HEK293 (cell line): ENCODE results near the gene NGF.

Experiments
- CTCF ChIA-PET: fragments of 350-600 bp; formaldehyde crosslinking; extraction: SDS; loops from one replicate; lab custom pipeline; 2021; ENCODE audit warnings: antibody characterized with exemption; lab: Yijun Ruan, JAX
- POLR2A ChIA-PET: fragments of 300-600 bp; formaldehyde crosslinking; extraction: SDS; loops from one replicate; lab custom pipeline; 2020; ENCODE audit warnings: antibody characterized with exemption, inconsistent platforms; lab: Yijun Ruan, JAX
- H3K27ac ChIP-seq: fragments of 200-500 bp; sonication (Bioruptor generic); 2 replicates; pipeline ENCODE4 v1.5.1; 2014; ENCODE audit warnings: low read depth, low read length, control low read depth, inconsistent platforms; ENCODE audit errors: extremely low read depth
- H3K36me3 ChIP-seq, 2 experiments: fragments of 200-500 bp in 1 of 2; sonication (Bioruptor generic) in 1 of 2; 1 replicate in 1 of 2; 2 replicates in 1 of 2; pipeline ENCODE4 v1.5.1; 2014 to 2017; ENCODE audit warnings: inconsistent platforms in 2 of 2, low read length in 2 of 2; ENCODE audit not compliant: control insufficient read depth in 2 of 2, insufficient read depth in 1 of 2
- H3K4me1 ChIP-seq: fragments of 200-500 bp; sonication (Bioruptor generic); 2 replicates; pipeline ENCODE4 v1.5.1; 2014; ENCODE audit warnings: mild to moderate bottlenecking, low read length, inconsistent platforms; ENCODE audit not compliant: control insufficient read depth, insufficient read depth
- H3K4me3 ChIP-seq: 2 replicates; pipeline ENCODE4 v1.5.1; 2011; ENCODE audit warnings: low read depth, mild to moderate bottlenecking, control low read depth, low read length, moderate library complexity
- H3K9me3 ChIP-seq: fragments of 200-500 bp; sonication (Bioruptor generic); 2 replicates; pipeline ENCODE4 v1.5.1; 2014; ENCODE audit warnings: low read depth, low read length, inconsistent platforms; ENCODE audit not compliant: control insufficient read depth, insufficient read depth
- KLF10 ChIP-seq: fragments of 450-650 bp; IDR thresholded peaks from 2 replicates; pipeline ENCODE4 v1.5.1; 2018; ENCODE audit warnings: missing biosample characterization, mild to moderate bottlenecking, missing genetic modification characterization
- KLF7 ChIP-seq: fragments of 450-650 bp; formaldehyde crosslinking; IDR thresholded peaks from 2 replicates; pipeline ENCODE4 v1.5.1; 2016; ENCODE audit warnings: missing biosample characterization, missing genetic modification characterization, borderline replicate concordance
- MEIS1 ChIP-seq: sonication (generic); formaldehyde crosslinking; IDR thresholded peaks from 2 replicates; pipeline ENCODE4 v1.8.1; 2022; ENCODE audit warnings: missing genetic modification reagents, mild to moderate bottlenecking, borderline replicate concordance
- ZBTB20 ChIP-seq: fragments of 450-650 bp; formaldehyde crosslinking; IDR thresholded peaks from 2 replicates; pipeline ENCODE4 v1.5.1; 2016; ENCODE audit warnings: missing biosample characterization, missing genetic modification characterization
- ZFP41 ChIP-seq: fragments of 450-650 bp; formaldehyde crosslinking; IDR thresholded peaks from 2 replicates; pipeline ENCODE4 v1.5.1; 2016; ENCODE audit warnings: missing biosample characterization, missing genetic modification characterization, borderline replicate concordance
- ZIC2 ChIP-seq: fragments of 450-650 bp; formaldehyde crosslinking; IDR thresholded peaks from 2 replicates; pipeline ENCODE4 v1.5.1; 2016; ENCODE audit warnings: missing biosample characterization, missing genetic modification characterization
- ZNF140 ChIP-seq: fragments of 450-650 bp; formaldehyde crosslinking; IDR thresholded peaks from 2 replicates; pipeline ENCODE4 v1.5.1; 2016; ENCODE audit warnings: missing biosample characterization, missing genetic modification characterization
- ZNF16 ChIP-seq: fragments of 450-650 bp; formaldehyde crosslinking; IDR thresholded peaks from 2 replicates; pipeline ENCODE4 v1.5.1; 2016; ENCODE audit warnings: low read depth, missing biosample characterization, missing genetic modification characterization
- ZNF19 ChIP-seq: fragments of 450-650 bp; formaldehyde crosslinking; IDR thresholded peaks from 2 replicates; pipeline ENCODE4; 2016; ENCODE audit warnings: missing biosample characterization, missing genetic modification characterization, low read depth
- ZNF221 ChIP-seq: fragments of 450-650 bp; formaldehyde crosslinking; IDR thresholded peaks from 2 replicates; pipeline ENCODE4 v1.5.1; 2017; ENCODE audit warnings: missing biosample characterization, missing genetic modification characterization, borderline replicate concordance
- ZNF26 ChIP-seq: fragments of 450-650 bp; formaldehyde crosslinking; IDR thresholded peaks from 2 replicates; pipeline ENCODE4 v1.5.1; 2016; ENCODE audit warnings: missing biosample characterization, missing genetic modification characterization
- ZNF292 ChIP-seq: fragments of 450-650 bp; formaldehyde crosslinking; IDR thresholded peaks from 2 replicates; pipeline ENCODE4 v1.5.1; 2016; ENCODE audit warnings: low read depth, missing biosample characterization, missing genetic modification characterization, borderline replicate concordance
- ZNF433 ChIP-seq: fragments of 450-650 bp; formaldehyde crosslinking; IDR thresholded peaks from 2 replicates; pipeline ENCODE4 v1.5.1; 2016; ENCODE audit warnings: missing biosample characterization, missing genetic modification characterization, low read depth
- ZNF610 ChIP-seq: fragments of 450-650 bp; formaldehyde crosslinking; IDR thresholded peaks from 2 replicates; pipeline ENCODE4 v1.5.1; 2016; ENCODE audit warnings: missing biosample characterization, missing genetic modification characterization, borderline replicate concordance
- ZNF76 ChIP-seq: fragments of 450-650 bp; formaldehyde crosslinking; IDR thresholded peaks from 2 replicates; pipeline ENCODE4; 2016; ENCODE audit warnings: low read depth, missing biosample characterization, missing genetic modification characterization, borderline replicate concordance
- ZNF837 ChIP-seq: fragments of 450-650 bp; formaldehyde crosslinking; IDR thresholded peaks from 2 replicates; pipeline ENCODE4 v1.5.1; 2016; ENCODE audit warnings: missing biosample characterization, missing genetic modification characterization
- ZSCAN30 ChIP-seq: fragments of 450-650 bp; IDR thresholded peaks from 2 replicates; pipeline ENCODE4 v1.5.1; 2018; ENCODE audit warnings: missing biosample characterization, mild to moderate bottlenecking, missing genetic modification characterization, moderate library complexity
- TF ChIP-seq, protein P1 (sequence below): fragments of 450-650 bp; formaldehyde crosslinking; IDR thresholded peaks from 2 replicates; pipeline ENCODE4 v1.5.1; 2017; ENCODE audit warnings: missing biosample characterization, missing genetic modification characterization
- TF ChIP-seq, protein P2 (sequence below): fragments of 450-650 bp; formaldehyde crosslinking; IDR thresholded peaks from 2 replicates; pipeline ENCODE4 v1.5.1; 2016; ENCODE audit warnings: missing biosample characterization, missing genetic modification characterization
- TF ChIP-seq, protein P3 (sequence below): fragments of 450-650 bp; formaldehyde crosslinking; IDR thresholded peaks from 2 replicates; pipeline ENCODE4 v1.5.1; 2017; ENCODE audit warnings: missing biosample characterization, missing genetic modification characterization

Gene NGF

GRCh38 chr1:115239426-115239825, 98.6 kb downstream of the NGF start:
- CTCF ChIA-PET = interaction anchor here (1.1 kb wide), 1 partner anchor 9 kb away, joined by 3 read pairs; no protein-coding TSS in a partner anchor
- Histone ChIP-seq H3K9me3 (no peaks in the 10 kb centered on the region), H3K4me1 (no peaks in the 10 kb centered on the region), H3K36me3 (no peaks in the 10 kb centered on the region), H3K4me3 (no peak overlapping the region), H3K27ac (no peak overlapping the region)
- TF ChIP-seq, protein P1, sequence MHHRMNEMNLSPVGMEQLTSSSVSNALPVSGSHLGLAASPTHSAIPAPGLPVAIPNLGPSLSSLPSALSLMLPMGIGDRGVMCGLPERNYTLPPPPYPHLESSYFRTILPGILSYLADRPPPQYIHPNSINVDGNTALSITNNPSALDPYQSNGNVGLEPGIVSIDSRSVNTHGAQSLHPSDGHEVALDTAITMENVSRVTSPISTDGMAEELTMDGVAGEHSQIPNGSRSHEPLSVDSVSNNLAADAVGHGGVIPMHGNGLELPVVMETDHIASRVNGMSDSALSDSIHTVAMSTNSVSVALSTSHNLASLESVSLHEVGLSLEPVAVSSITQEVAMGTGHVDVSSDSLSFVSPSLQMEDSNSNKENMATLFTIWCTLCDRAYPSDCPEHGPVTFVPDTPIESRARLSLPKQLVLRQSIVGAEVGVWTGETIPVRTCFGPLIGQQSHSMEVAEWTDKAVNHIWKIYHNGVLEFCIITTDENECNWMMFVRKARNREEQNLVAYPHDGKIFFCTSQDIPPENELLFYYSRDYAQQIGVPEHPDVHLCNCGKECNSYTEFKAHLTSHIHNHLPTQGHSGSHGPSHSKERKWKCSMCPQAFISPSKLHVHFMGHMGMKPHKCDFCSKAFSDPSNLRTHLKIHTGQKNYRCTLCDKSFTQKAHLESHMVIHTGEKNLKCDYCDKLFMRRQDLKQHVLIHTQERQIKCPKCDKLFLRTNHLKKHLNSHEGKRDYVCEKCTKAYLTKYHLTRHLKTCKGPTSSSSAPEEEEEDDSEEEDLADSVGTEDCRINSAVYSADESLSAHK (tag by site-specific recombination) = no peak
- TF ChIP-seq ZIC2 (tag by site-specific recombination) = 0 out of 2 replicates have a peak, but pooled peaks have one; percentile 25
- POLR2A ChIA-PET = no interaction called here

- ChIA-PET POLR2A (no interaction called here), CTCF (no interaction called here)
- Histone ChIP-seq H3K27ac (no peak overlapping the region), H3K4me3 (no peak overlapping the region), H3K4me1 (no peaks in the 10 kb centered on the region), H3K9me3 (no peaks in the 10 kb centered on the region), H3K36me3 (no peaks in the 10 kb centered on the region)
- TF ChIP-seq KLF10 (tag by site-specific recombination) = no peak
- no peak for TF ChIP-seq ZNF19 (tag by site-specific recombination)
- no peak for TF ChIP-seq KLF7 (tag by site-specific recombination)
- TF ChIP-seq, protein P2, sequence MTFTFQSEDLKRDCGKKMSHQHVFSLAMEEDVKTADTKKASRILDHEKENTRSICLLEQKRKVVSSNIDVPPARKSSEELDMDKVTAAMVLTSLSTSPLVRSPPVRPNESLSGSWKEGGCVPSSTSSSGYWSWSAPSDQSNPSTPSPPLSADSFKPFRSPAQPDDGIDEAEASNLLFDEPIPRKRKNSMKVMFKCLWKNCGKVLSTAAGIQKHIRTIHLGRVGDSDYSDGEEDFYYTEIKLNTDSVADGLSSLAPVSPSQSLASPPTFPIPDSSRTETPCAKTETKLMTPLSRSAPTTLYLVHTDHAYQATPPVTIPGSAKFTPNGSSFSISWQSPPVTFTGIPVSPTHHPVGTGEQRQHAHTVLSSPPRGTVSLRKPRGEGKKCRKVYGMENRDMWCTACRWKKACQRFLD (tag by site-specific recombination) = no peak
- no peak for TF ChIP-seq ZNF433 (tag by site-specific recombination)
- no peak for TF ChIP-seq ZNF610
Observed at GRCh38 chr1:115239148-115239422, 99.0 kb downstream of the NGF start.

DNA sequence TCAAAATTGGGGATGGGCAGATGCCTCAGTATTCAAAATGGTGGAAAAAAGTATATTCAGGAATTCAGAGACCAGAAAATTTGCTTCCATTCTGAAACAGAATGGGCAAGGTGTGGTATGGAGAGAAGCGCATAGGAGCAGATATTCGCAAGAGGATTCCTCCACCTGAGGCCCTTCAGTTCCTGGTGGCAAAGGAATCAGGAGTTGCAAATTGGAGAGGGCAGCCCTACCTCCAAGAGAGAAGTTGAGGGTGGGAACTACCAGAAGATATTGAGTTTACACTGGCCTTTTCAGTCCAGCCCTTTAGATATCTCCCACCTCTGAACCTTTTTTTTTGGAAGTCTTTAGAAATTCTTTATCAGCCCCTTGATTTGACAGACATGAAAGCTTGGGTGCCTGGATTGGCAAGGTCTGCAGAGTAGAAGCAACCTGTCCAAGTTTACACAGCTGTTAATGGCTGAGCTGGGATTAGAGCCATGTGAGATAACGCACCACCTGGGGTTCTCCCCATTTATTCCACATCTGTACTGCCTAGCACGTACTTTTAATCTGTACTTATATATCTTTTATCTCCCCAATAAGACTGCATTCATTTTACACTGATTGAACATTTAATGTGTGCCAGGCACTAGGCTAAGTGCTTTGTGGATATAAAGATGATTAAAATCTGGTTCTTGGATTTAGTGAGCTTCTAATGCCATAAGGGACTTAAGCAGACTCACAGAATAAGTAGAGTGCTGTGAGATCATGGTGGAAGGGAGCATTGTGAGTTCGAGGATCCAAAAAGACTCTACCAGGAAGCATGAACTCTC, 99.5 kb downstream of the NGF start:
- POLR2A ChIA-PET = no interaction called here
- CTCF ChIA-PET = no interaction called here
- Histone ChIP-seq H3K36me3 (no peaks in the 10 kb centered on the region), H3K27ac (no peak overlapping the region), H3K4me1 (no peaks in the 10 kb centered on the region), H3K4me3 (no peak overlapping the region), H3K9me3 (no peaks in the 10 kb centered on the region)
- TF ChIP-seq ZNF837 (no peak), ZSCAN30 (no peak), ZNF292 (tag by site-specific recombination) (no peak), ZNF140 (tag by site-specific recombination) (no peak), ZNF26 (tag by site-specific recombination) (no peak), ZFP41 (no peak), ZNF221 (tag by site-specific recombination) (no peak), ZNF16 (tag by site-specific recombination) (no peak), ZNF76 (tag by site-specific recombination) (no peak), ZBTB20 (tag by site-specific recombination) (no peak), MEIS1 (CRISPR knock-in tag) (no peak)
- TF ChIP-seq, protein P1 (tag by site-specific recombination) = no peak
- TF ChIP-seq, protein P3, sequence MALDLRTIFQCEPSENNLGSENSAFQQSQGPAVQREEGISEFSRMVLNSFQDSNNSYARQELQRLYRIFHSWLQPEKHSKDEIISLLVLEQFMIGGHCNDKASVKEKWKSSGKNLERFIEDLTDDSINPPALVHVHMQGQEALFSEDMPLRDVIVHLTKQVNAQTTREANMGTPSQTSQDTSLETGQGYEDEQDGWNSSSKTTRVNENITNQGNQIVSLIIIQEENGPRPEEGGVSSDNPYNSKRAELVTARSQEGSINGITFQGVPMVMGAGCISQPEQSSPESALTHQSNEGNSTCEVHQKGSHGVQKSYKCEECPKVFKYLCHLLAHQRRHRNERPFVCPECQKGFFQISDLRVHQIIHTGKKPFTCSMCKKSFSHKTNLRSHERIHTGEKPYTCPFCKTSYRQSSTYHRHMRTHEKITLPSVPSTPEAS (tag by site-specific recombination) = no peak
